Measurements from ENCODE around the gene CALML4.

DNA sequence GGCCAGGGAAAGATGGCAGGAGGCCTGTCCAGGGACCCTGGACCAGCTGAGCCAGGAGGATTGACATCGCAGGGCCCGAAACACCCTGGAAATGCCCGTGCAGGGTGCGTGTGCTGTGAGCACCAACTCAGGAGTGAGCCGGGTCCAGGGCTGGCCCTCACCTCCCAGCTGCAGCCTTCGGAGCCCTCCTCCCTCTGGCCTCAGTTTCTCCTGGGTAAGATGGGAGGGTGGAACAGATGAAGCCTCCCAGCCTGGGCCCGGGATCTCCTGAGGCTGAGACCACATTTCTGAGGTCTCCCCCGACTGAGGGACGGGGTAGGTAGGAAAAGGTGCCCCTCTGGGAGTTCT lies 5.3 kb upstream of the CALML4 start:
- TF ChIP-seq, protein P1, sequence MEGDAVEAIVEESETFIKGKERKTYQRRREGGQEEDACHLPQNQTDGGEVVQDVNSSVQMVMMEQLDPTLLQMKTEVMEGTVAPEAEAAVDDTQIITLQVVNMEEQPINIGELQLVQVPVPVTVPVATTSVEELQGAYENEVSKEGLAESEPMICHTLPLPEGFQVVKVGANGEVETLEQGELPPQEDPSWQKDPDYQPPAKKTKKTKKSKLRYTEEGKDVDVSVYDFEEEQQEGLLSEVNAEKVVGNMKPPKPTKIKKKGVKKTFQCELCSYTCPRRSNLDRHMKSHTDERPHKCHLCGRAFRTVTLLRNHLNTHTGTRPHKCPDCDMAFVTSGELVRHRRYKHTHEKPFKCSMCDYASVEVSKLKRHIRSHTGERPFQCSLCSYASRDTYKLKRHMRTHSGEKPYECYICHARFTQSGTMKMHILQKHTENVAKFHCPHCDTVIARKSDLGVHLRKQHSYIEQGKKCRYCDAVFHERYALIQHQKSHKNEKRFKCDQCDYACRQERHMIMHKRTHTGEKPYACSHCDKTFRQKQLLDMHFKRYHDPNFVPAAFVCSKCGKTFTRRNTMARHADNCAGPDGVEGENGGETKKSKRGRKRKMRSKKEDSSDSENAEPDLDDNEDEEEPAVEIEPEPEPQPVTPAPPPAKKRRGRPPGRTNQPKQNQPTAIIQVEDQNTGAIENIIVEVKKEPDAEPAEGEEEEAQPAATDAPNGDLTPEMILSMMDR (IDR thresholded peaks at IDR 0.05; ENCODE audit: low read depth, low read length, poor library complexity, severe bottlenecking) = no peak
- no peak for TF ChIP-seq EZH2phosphoT487 (IDR thresholded peaks at IDR 0.05; ENCODE audit: borderline replicate concordance, low read length)

All from DOHH2 (cell line).